ENCODE measurements around the gene CDS1.

CDS1 gene

DNA sequence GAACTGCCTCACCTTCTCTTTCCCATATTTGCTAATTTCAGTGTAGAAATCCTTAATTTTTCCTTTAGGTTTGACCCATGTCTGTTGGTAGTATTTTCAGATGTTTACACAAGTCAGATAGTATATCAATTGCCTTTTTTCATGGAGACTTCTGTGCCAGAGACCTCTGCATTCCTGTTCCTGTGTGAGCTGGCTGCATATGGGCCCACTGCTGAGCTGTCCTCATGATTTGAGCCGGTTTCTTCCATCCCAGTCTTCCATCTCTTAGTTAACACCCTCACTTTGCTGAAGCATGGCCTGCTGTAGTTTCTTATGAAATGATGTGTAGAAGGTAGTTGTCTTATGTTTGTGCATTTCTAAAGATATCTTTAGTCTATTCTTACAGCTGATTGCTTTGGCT is 40.0 kb downstream of the CDS1 start:
- H3K4me1 ChIP-seq (ENCODE audit: control insufficient read depth, insufficient read depth, low read length), result no peaks in the 10 kb centered on the region
- no peak overlapping the region for H3K4me3 ChIP-seq (ENCODE audit: low read length)
- H3K9me3 ChIP-seq (ENCODE audit: control insufficient read depth, low read length), result no peaks in the 10 kb centered on the region
- H3K36me3 ChIP-seq (ENCODE audit: control insufficient read depth, insufficient read depth, low read length), result no peaks in the 10 kb centered on the region
- H3K9ac ChIP-seq (ENCODE audit: low read length), result no peak overlapping the region
- no peaks in the 10 kb centered on the region for H3K27me3 ChIP-seq (ENCODE audit: control insufficient read depth, insufficient read depth, low read length)

DNA sequence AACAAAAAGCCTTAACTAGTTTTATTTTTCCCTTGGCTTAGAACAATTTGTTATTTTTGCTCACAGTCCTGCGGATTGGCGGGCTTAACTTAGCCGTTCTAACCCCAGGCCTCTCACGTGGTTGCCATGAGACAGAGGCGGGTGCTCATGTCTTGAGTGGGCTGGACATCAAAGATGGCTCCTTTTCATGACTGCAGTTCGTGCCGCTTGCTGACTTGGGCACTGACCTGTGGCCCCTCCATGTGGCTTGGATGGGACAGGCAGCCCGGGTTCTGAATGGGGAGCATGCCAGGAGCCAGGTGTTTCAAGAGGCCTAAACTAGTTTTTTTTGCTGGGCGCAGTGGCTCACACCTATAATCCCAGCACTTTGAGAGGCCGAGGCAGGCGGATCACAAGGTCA is 40.7 kb downstream of the CDS1 start:
- H3K27me3 ChIP-seq (ENCODE audit: control insufficient read depth, insufficient read depth, low read length), result no peaks in the 10 kb centered on the region
- no peaks in the 10 kb centered on the region for H3K36me3 ChIP-seq (ENCODE audit: control insufficient read depth, insufficient read depth, low read length)
- H3K9me3 ChIP-seq (ENCODE audit: control insufficient read depth, low read length), result no peaks in the 10 kb centered on the region
- no peak overlapping the region for H3K9ac ChIP-seq (ENCODE audit: low read length)
- no peaks in the 10 kb centered on the region for H3K4me1 ChIP-seq (ENCODE audit: control insufficient read depth, insufficient read depth, low read length)
- H3K4me3 ChIP-seq (ENCODE audit: low read length), result no peak overlapping the region

DNA sequence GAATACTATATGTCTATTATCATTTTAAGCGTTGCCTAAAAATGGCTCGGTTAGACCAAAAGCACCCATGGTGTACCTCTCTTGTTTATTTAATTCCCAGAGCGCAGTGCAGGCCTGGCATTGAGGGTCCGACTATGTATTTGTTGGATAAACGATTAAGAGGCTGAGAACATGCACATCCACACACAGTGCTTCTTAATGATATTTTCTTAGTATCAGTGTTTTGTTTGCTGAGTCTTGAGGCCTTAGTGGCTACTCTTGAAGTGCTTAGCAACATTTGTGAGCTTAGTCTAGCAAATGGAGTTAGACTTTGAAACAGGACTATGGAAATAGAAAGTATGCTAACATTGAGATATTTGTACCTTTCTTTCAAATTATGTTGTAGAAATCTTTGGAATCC is 43.7 kb downstream of the CDS1 start:
- no peaks in the 10 kb centered on the region for H3K4me1 ChIP-seq (ENCODE audit: control insufficient read depth, insufficient read depth, low read length)

GRCh38 chr4:84631573-84631972 is 48.6 kb downstream of the CDS1 start:
- H3K9me3 ChIP-seq (ENCODE audit: control insufficient read depth, low read length), result no peaks in the 10 kb centered on the region
- no peaks in the 10 kb centered on the region for H3K36me3 ChIP-seq (ENCODE audit: control insufficient read depth, insufficient read depth, low read length)
- H3K4me3 ChIP-seq (ENCODE audit: low read length), result no peak overlapping the region
- H3K4me1 ChIP-seq (ENCODE audit: control insufficient read depth, insufficient read depth, low read length), result no peaks in the 10 kb centered on the region
- no peaks in the 10 kb centered on the region for H3K27me3 ChIP-seq (ENCODE audit: control insufficient read depth, insufficient read depth, low read length)
- no peak overlapping the region for H3K9ac ChIP-seq (ENCODE audit: low read length)

More for the DNA sequence above, 43.7 kb downstream of the CDS1 start:
- Histone ChIP-seq H3K9ac (ENCODE audit: low read length) (no peak overlapping the region), H3K27me3 (ENCODE audit: control insufficient read depth, insufficient read depth, low read length) (no peaks in the 10 kb centered on the region), H3K9me3 (ENCODE audit: control insufficient read depth, low read length) (no peaks in the 10 kb centered on the region), H3K36me3 (ENCODE audit: control insufficient read depth, insufficient read depth, low read length) (no peaks in the 10 kb centered on the region), H3K4me3 (ENCODE audit: low read length) (no peak overlapping the region)

GRCh38 chr4:84632092-84632491 is 49.2 kb downstream of the CDS1 start:
- Histone ChIP-seq H3K4me3 (ENCODE audit: low read length) (no peak overlapping the region), H3K4me1 (ENCODE audit: control insufficient read depth, insufficient read depth, low read length) (no peaks in the 10 kb centered on the region), H3K9me3 (ENCODE audit: control insufficient read depth, low read length) (no peaks in the 10 kb centered on the region), H3K27me3 (ENCODE audit: control insufficient read depth, insufficient read depth, low read length) (no peaks in the 10 kb centered on the region), H3K36me3 (ENCODE audit: control insufficient read depth, insufficient read depth, low read length) (no peaks in the 10 kb centered on the region), H3K9ac (ENCODE audit: low read length) (no peak overlapping the region)

- Histone ChIP-seq H3K36me3 (ENCODE audit: control insufficient read depth, insufficient read depth, low read length) (no peaks in the 10 kb centered on the region), H3K4me1 (ENCODE audit: control insufficient read depth, insufficient read depth, low read length) (no peaks in the 10 kb centered on the region), H3K9ac (ENCODE audit: low read length) (no peak overlapping the region), H3K27me3 (ENCODE audit: control insufficient read depth, insufficient read depth, low read length) (no peaks in the 10 kb centered on the region), H3K4me3 (ENCODE audit: low read length) (no peak overlapping the region), H3K9me3 (ENCODE audit: control insufficient read depth, low read length) (no peaks in the 10 kb centered on the region)
These were observed 52.0 kb downstream of the CDS1 start for GRCh38 chr4:84634961-84635360.

- H3K27me3 ChIP-seq (ENCODE audit: control insufficient read depth, insufficient read depth, low read length), result no peaks in the 10 kb centered on the region
- no peak overlapping the region for H3K4me3 ChIP-seq (ENCODE audit: low read length)
- H3K9ac ChIP-seq (ENCODE audit: low read length), result no peak overlapping the region
- H3K36me3 ChIP-seq (ENCODE audit: control insufficient read depth, insufficient read depth, low read length), result no peaks in the 10 kb centered on the region
- H3K9me3 ChIP-seq (ENCODE audit: control insufficient read depth, low read length), result no peaks in the 10 kb centered on the region
- H3K4me1 ChIP-seq (ENCODE audit: control insufficient read depth, insufficient read depth, low read length), result no peaks in the 10 kb centered on the region
These were observed 55.2 kb downstream of the CDS1 start for GRCh38 chr4:84638092-84638491.

GRCh38 chr4:84639145-84639544 is 56.2 kb downstream of the CDS1 start:
- Histone ChIP-seq H3K9me3 (ENCODE audit: control insufficient read depth, low read length) (no peaks in the 10 kb centered on the region), H3K27me3 (ENCODE audit: control insufficient read depth, insufficient read depth, low read length) (no peaks in the 10 kb centered on the region), H3K4me1 (ENCODE audit: control insufficient read depth, insufficient read depth, low read length) (no peaks in the 10 kb centered on the region), H3K4me3 (ENCODE audit: low read length) (no peak overlapping the region), H3K9ac (ENCODE audit: low read length) (no peak overlapping the region), H3K36me3 (ENCODE audit: control insufficient read depth, insufficient read depth, low read length) (no peaks in the 10 kb centered on the region)

- Histone ChIP-seq H3K9ac (ENCODE audit: low read length) (no peak overlapping the region), H3K4me3 (ENCODE audit: low read length) (no peak overlapping the region), H3K27me3 (ENCODE audit: control insufficient read depth, insufficient read depth, low read length) (no peaks in the 10 kb centered on the region), H3K36me3 (ENCODE audit: control insufficient read depth, insufficient read depth, low read length) (no peaks in the 10 kb centered on the region), H3K4me1 (ENCODE audit: control insufficient read depth, insufficient read depth, low read length) (no peaks in the 10 kb centered on the region), H3K9me3 (ENCODE audit: control insufficient read depth, low read length) (no peaks in the 10 kb centered on the region)
These were observed 61.2 kb downstream of the CDS1 start for GRCh38 chr4:84644087-84644486.

GRCh38 chr4:84647312-84647884 is 64.5 kb downstream of the CDS1 start:
- H3K27me3 ChIP-seq (ENCODE audit: control insufficient read depth, insufficient read depth, low read length), result no peaks in the 10 kb centered on the region
- no peaks in the 10 kb centered on the region for H3K36me3 ChIP-seq (ENCODE audit: control insufficient read depth, insufficient read depth, low read length)
- H3K9ac ChIP-seq (ENCODE audit: low read length), result no peak overlapping the region
- no peaks in the 10 kb centered on the region for H3K9me3 ChIP-seq (ENCODE audit: control insufficient read depth, low read length)
- H3K4me1 ChIP-seq (ENCODE audit: control insufficient read depth, insufficient read depth, low read length), result no peaks in the 10 kb centered on the region
- H3K4me3 ChIP-seq (ENCODE audit: low read length), result no peak overlapping the region

GRCh38 chr4:84648178-84648577 is 65.3 kb downstream of the CDS1 start:
- Histone ChIP-seq H3K9ac (ENCODE audit: low read length) (no peak overlapping the region), H3K4me1 (ENCODE audit: control insufficient read depth, insufficient read depth, low read length) (no peaks in the 10 kb centered on the region), H3K4me3 (ENCODE audit: low read length) (no peak overlapping the region), H3K27me3 (ENCODE audit: control insufficient read depth, insufficient read depth, low read length) (no peaks in the 10 kb centered on the region), H3K36me3 (ENCODE audit: control insufficient read depth, insufficient read depth, low read length) (no peaks in the 10 kb centered on the region), H3K9me3 (ENCODE audit: control insufficient read depth, low read length) (no peaks in the 10 kb centered on the region)

- Histone ChIP-seq H3K4me1 (ENCODE audit: control insufficient read depth, insufficient read depth, low read length) (no peaks in the 10 kb centered on the region), H3K4me3 (ENCODE audit: low read length) (no peak overlapping the region), H3K27me3 (ENCODE audit: control insufficient read depth, insufficient read depth, low read length) (no peaks in the 10 kb centered on the region), H3K36me3 (ENCODE audit: control insufficient read depth, insufficient read depth, low read length) (no peaks in the 10 kb centered on the region), H3K9me3 (ENCODE audit: control insufficient read depth, low read length) (no peaks in the 10 kb centered on the region), H3K9ac (ENCODE audit: low read length) (no peak overlapping the region)
These were observed 66.1 kb downstream of the CDS1 start for GRCh38 chr4:84648863-84649647.

All from mucosa of stomach (tissue), 1 donor.